Endothelial cell of umbilical vein (primary cell): ENCODE measurements around the gene MRPL27. TPM values are rescaled to one million over a fixed set of nuclear protein-coding genes. Genes with fewer than 3 reads are reported as not detected.

Source experiments
- BruUV-seq: library from RNA; stranded (reverse); fragments of 400-500 nt; replicated peaks from 2 replicates; lab custom pipeline; 2021; lab: Mats Ljungman, UMichigan
- CTCF ChIA-PET: fragments of 300-600, 350-600 bp; sonication (Branson Sonifier 250); formaldehyde crosslinking; loops from one replicate; lab custom pipeline; 2021; ENCODE audit warnings: antibody characterized with exemption, inconsistent platforms; lab: Charles Lee
- POLR2A ChIA-PET: fragments of 300-600, 350-600 bp; sonication (Branson Sonifier 250); formaldehyde crosslinking; loops from one replicate; lab custom pipeline; 2021; ENCODE audit warnings: antibody characterized with exemption, inconsistent platforms; lab: Charles Lee
- DNase-seq: peaks from one replicate; pipeline ENCODE4 v3.0.0-alpha.2; 2011; ENCODE audit warnings: low read depth, low spot score
- FAIRE-seq: peaks from 2 replicates; lab custom pipeline; 2011; peaks lifted over from hg19 to GRCh38; lab: Jason Lieb, UNC
- H2AFZ ChIP-seq: 2 replicates; pipeline ENCODE4 v1.6.0; 2012; ENCODE audit warnings: low read depth, low read length, control low read depth, inconsistent platforms
- H3K27ac ChIP-seq: 2 replicates; pipeline ENCODE4 v1.5.1; 2011; ENCODE audit warnings: low read depth, mild to moderate bottlenecking, control low read depth, low read length, moderate library complexity; ENCODE audit not compliant: insufficient read depth
- H3K27me3 ChIP-seq, 2 experiments: 2 replicates each; pipeline versions ENCODE4 v1.6.0 to v1.6.1; 2011; ENCODE audit warnings: low read length in 2 of 2, mixed read lengths in 1 of 2; ENCODE audit not compliant: control insufficient read depth in 2 of 2, insufficient read depth in 2 of 2
- H3K36me3 ChIP-seq, 2 experiments: 2 replicates in 1 of 2; 3 replicates in 1 of 2; pipeline ENCODE4 v1.5.1; 2011; ENCODE audit warnings: low read length in 2 of 2, mild to moderate bottlenecking in 1 of 2, moderate library complexity in 1 of 2; ENCODE audit not compliant: control insufficient read depth in 2 of 2, insufficient read depth in 2 of 2; ENCODE audit errors: extremely low read depth in 1 of 2
- H3K4me1 ChIP-seq: 3 replicates; pipeline ENCODE4 v1.5.1; 2011; ENCODE audit warnings: mild to moderate bottlenecking, low read length; ENCODE audit not compliant: control insufficient read depth, insufficient read depth; ENCODE audit errors: extremely low read depth
- H3K4me2 ChIP-seq: 2 replicates; pipeline ENCODE4 v1.6.1; 2011; ENCODE audit warnings: low read length, control low read depth, mixed read lengths; ENCODE audit not compliant: insufficient read depth
- H3K4me3 ChIP-seq, 3 experiments: fragments of 200-600 bp in 1 of 3; sonication (generic), shearing (Covaris generic) in 1 of 3; replicated peaks in 1 of 3; 2 replicates each; pipeline ENCODE4 v1.5.1; 2011 to 2016; ENCODE audit warnings: control low read depth in 3 of 3, low read length in 3 of 3, mild to moderate bottlenecking in 2 of 3, inconsistent platforms in 1 of 3, low read depth in 1 of 3, moderate library complexity in 1 of 3; ENCODE audit not compliant: insufficient read depth in 1 of 3
- H3K79me2 ChIP-seq: 2 replicates; pipeline ENCODE4 v1.6.0; 2012; ENCODE audit warnings: low read length, inconsistent platforms; ENCODE audit not compliant: control insufficient read depth, insufficient read depth
- H3K9ac ChIP-seq: replicated peaks from 2 replicates; pipeline ENCODE3; 2011; ENCODE audit warnings: low read length, control low read depth; ENCODE audit not compliant: insufficient read depth; ENCODE audit errors: extremely low read depth
- H3K9me1 ChIP-seq: replicated peaks from 3 replicates; pipeline ENCODE4 v1.6.0; 2011; ENCODE audit warnings: mild to moderate bottlenecking, low read length; ENCODE audit not compliant: control insufficient read depth, insufficient read depth; ENCODE audit errors: extremely low read depth
- H3K9me3 ChIP-seq: replicated peaks from 2 replicates; pipeline ENCODE4 v1.5.1; 2012; ENCODE audit warnings: low read length, inconsistent platforms; ENCODE audit not compliant: control insufficient read depth, insufficient read depth
- H4K20me1 ChIP-seq: replicated peaks from 2 replicates; pipeline ENCODE3; 2011; ENCODE audit warnings: mild to moderate bottlenecking, low read length; ENCODE audit not compliant: control insufficient read depth, insufficient read depth; ENCODE audit errors: extremely low read depth
- EZH2 ChIP-seq: IDR thresholded peaks from 2 replicates; pipeline ENCODE4 v1.6.1; 2012; ENCODE audit warnings: borderline replicate concordance, low read depth, mild to moderate bottlenecking, moderate library complexity, low read length, inconsistent platforms; ENCODE audit not compliant: severe bottlenecking
- FOS ChIP-seq: IDR thresholded peaks from 2 replicates; pipeline ENCODE4 v1.6.1; 2011; ENCODE audit warnings: mild to moderate bottlenecking, low read length, moderate library complexity, borderline replicate concordance; ENCODE audit not compliant: insufficient read depth
- GATA2 ChIP-seq: IDR thresholded peaks from 2 replicates; pipeline ENCODE4 v1.7.0; 2011; ENCODE audit warnings: low read depth, mild to moderate bottlenecking, moderate library complexity, mixed read lengths, low read length; ENCODE audit not compliant: insufficient read length, insufficient read depth
- JUN ChIP-seq: IDR thresholded peaks from 2 replicates; pipeline ENCODE4 v1.6.1; 2011; ENCODE audit warnings: borderline replicate concordance, low read depth; ENCODE audit not compliant: insufficient read length, insufficient read depth
- MAX ChIP-seq: IDR thresholded peaks from 2 replicates; pipeline ENCODE4 v1.6.1; 2011; ENCODE audit not compliant: insufficient read depth, insufficient read length
- MYC ChIP-seq: IDR thresholded peaks from one replicate; pipeline ENCODE4 v1.6.1; 2011; ENCODE audit warnings: mild to moderate bottlenecking, low read depth, low read length
- POLR2A ChIP-seq: IDR thresholded peaks from 2 replicates; pipeline ENCODE4 v1.6.1; 2012; ENCODE audit warnings: low read depth, mild to moderate bottlenecking, control low read depth, low read length
- POLR2AphosphoS5 ChIP-seq: IDR thresholded peaks from 2 replicates; pipeline ENCODE4 v1.6.1; 2012; ENCODE audit warnings: low read depth, mild to moderate bottlenecking, control low read depth, low read length, moderate library complexity; ENCODE audit not compliant: insufficient read depth
- dilution Hi-C: fragments of 300-500 bp; cut with MboI; formaldehyde crosslinking; loops from one replicate; pipeline ENCODE4 v1.15.0; 2019; ENCODE audit warnings: low sequenced_read_pairs; ENCODE audit not compliant: extremely low pct_ligation_motif_present
- intact Hi-C: fragments of 100-400 bp; cut with micrococcal nuclease; formaldehyde crosslinking; loops from one replicate; pipeline ENCODE4 v1.10.0; 2022
- polyA plus RNA-seq, 4 experiments: library from polyadenylated mRNA; depleted of rRNA in 3 of 4; stranded (reverse) in 3 of 4; unstranded in 1 of 4; fragments of >200 nt; gene quantifications; 2 replicates each; pipeline versions ENCODE4 v1.2.1 to v1.2.3, GENCODE V29; 2011 to 2012; ENCODE audit warnings: missing spikeins in 1 of 4
- total RNA-seq: library from RNA; stranded (reverse); gene quantifications from 2 replicates; pipeline ENCODE4 v1.2.3, GENCODE V29; 2021
- TF ChIP-seq, protein P1 (sequence below), 2 donors: IDR thresholded peaks; 1 replicate in 1 of 2; 2 replicates in 1 of 2; pipeline ENCODE4 v1.5.1; 2011; ENCODE audit warnings: low read length in 2 of 2, mild to moderate bottlenecking in 2 of 2, moderate library complexity in 2 of 2, control low read depth in 1 of 2, inconsistent platforms in 1 of 2, low read depth in 1 of 2; ENCODE audit not compliant: insufficient read depth in 1 of 2; ENCODE audit errors: extremely low read depth in 1 of 2

The MRPL27 gene
- total and polyA plus RNA-seq, 2 donors (not counting 3 experiments of a cell fraction or from before 2014, with no cell fraction given) = 76.2 to 158 TPM

GRCh38 chr17:50359998-50360461 is 13.0 kb downstream of the MRPL27 start:
- H3K27me3 ChIP-seq = no peaks in the 10 kb centered on the region
- no peaks in the 10 kb centered on the region for H3K9me1 ChIP-seq
- dilution Hi-C loops = no loop called here
- no peak overlapping the region for H3K9ac ChIP-seq
- no peak overlapping the region for H3K27ac ChIP-seq
- DNase-seq = no peak
- no peaks in the 10 kb centered on the region for H4K20me1 ChIP-seq
- no peak overlapping the region for H2AFZ ChIP-seq
- TF ChIP-seq MAX (no peak), GATA2 (no peak), EZH2 (no peak), POLR2AphosphoS5 (no peak), MYC (no peak)
- H3K79me2 ChIP-seq = no peaks in the 10 kb centered on the region
- no peak for FAIRE-seq
- H3K4me2 ChIP-seq = no peak overlapping the region
- no peaks in the 10 kb centered on the region for H3K9me3 ChIP-seq
- H3K4me3 ChIP-seq = no peak overlapping the region
- ChIA-PET POLR2A (no interaction called here), CTCF (interaction anchor here (0.7 to 4.2 kb wide), 3 partner anchors 8 to 470 kb away, joined by 3 to 24 read pairs (median 3); partner anchors contain the start of gene XYLT2)
- intact Hi-C loops = no loop called here
- BruUV-seq = no TSS peak
- peaks cover 3 to 31% of the 10 kb centered on the region in 2 experiments for H3K36me3 ChIP-seq
- no peaks in the 10 kb centered on the region for H3K4me1 ChIP-seq

DNA sequence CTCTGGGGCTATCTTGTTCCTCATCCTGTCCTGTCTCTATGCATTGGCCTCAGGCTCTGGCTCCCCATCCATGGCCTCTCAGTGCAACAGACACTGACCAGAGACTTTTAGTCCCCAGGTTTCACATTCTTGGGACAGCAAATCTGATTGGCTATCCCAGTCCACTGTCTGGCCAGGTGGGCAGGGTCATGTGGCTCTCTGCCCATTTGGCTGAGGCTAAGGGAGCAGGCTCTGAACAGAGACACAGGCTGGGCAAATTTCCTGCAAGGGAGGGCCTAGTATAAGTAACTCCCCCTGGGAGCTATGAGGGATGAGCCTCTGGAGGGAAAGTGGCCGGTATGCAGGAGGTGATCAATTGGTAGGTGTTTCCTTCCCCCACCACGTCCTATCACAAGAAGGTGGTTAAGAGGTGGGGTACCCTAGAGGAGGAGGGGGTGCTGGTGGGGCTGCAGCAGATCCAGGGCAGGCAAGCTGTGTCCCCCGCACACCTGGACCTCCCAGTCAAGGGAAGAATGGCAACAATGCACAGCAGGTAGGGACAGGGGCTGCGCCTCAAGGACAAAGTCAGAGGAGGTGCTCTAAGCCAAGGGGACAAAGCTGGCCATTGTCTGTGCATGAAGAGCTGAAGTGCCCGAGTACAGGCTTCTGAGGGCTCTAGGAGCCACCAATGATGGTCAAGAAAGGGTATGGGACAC is 13.8 kb downstream of the MRPL27 start:
- Histone ChIP-seq H3K9me3 (no peaks in the 10 kb centered on the region), H4K20me1 (no peaks in the 10 kb centered on the region), H3K4me3 (no peak overlapping the region), H3K27me3 (no peaks in the 10 kb centered on the region), H3K36me3 (peaks cover 3 to 35% of the 10 kb centered on the region in 2 experiments), H3K27ac (no peak overlapping the region), H3K4me1 (no peaks in the 10 kb centered on the region), H3K9ac (no peak overlapping the region), H3K9me1 (no peaks in the 10 kb centered on the region), H2AFZ (no peak overlapping the region), H3K4me2 (no peak overlapping the region), H3K79me2 (no peaks in the 10 kb centered on the region)
- ChIA-PET POLR2A (no interaction called here), CTCF (interaction anchor here (1.0 to 1.3 kb wide), 2 partner anchors 9 to 10 kb away, joined by 3 to 5 read pairs; no protein-coding TSS in a partner anchor)
- intact Hi-C loops (no loop called here), dilution Hi-C loops (no loop called here)
- no peak for TF ChIP-seq EZH2
- TF ChIP-seq POLR2AphosphoS5 = no peak
- TF ChIP-seq JUN = no peak
- TF ChIP-seq, protein P1, sequence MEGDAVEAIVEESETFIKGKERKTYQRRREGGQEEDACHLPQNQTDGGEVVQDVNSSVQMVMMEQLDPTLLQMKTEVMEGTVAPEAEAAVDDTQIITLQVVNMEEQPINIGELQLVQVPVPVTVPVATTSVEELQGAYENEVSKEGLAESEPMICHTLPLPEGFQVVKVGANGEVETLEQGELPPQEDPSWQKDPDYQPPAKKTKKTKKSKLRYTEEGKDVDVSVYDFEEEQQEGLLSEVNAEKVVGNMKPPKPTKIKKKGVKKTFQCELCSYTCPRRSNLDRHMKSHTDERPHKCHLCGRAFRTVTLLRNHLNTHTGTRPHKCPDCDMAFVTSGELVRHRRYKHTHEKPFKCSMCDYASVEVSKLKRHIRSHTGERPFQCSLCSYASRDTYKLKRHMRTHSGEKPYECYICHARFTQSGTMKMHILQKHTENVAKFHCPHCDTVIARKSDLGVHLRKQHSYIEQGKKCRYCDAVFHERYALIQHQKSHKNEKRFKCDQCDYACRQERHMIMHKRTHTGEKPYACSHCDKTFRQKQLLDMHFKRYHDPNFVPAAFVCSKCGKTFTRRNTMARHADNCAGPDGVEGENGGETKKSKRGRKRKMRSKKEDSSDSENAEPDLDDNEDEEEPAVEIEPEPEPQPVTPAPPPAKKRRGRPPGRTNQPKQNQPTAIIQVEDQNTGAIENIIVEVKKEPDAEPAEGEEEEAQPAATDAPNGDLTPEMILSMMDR (IDR thresholded peaks at IDR 0.05; ENCODE audit: extremely low read depth in 1 of 2, insufficient read depth in 1 of 2, low read depth in 1 of 2, low read length in 2 of 2) = no peak
- no peak for TF ChIP-seq FOS
- no peak for TF ChIP-seq POLR2A
- BruUV-seq = no TSS peak
- FAIRE-seq = no peak
- no peak for DNase-seq
